AG04450 (cell line): ENCODE results near the gene TMEM198. TPM values are rescaled to one million over a fixed set of nuclear protein-coding genes. Genes with fewer than 3 reads are reported as not detected.

Source experiments
- CTCF ChIA-PET: fragments of 300-600, 350-600 bp; formaldehyde crosslinking; extraction: SDS; loops from one replicate; lab custom pipeline; 2022; ENCODE audit warnings: antibody characterized with exemption, inconsistent platforms; lab: Charles Lee
- POLR2A ChIA-PET: fragments of 350-600 bp; formaldehyde crosslinking; extraction: SDS; loops from one replicate; lab custom pipeline; 2021; ENCODE audit warnings: antibody characterized with exemption, inconsistent platforms; lab: Yijun Ruan, JAX
- DNase-seq: peaks from one replicate; pipeline ENCODE4 v3.0.0-alpha.2; 2011; ENCODE audit warnings: low read depth, low spot score
- H3K27ac ChIP-seq: one replicate; pipeline ENCODE4 v1.5.1; 2012; ENCODE audit warnings: low read depth, low read length, control low read depth
- H3K27me3 ChIP-seq: one replicate; pipeline ENCODE4 v1.6.0; 2012; ENCODE audit warnings: low read length; ENCODE audit not compliant: control insufficient read depth, insufficient read depth
- H3K4me3 ChIP-seq: 2 replicates; pipeline ENCODE4 v1.5.1; 2011; ENCODE audit warnings: mild to moderate bottlenecking, low read depth, low read length, control low read depth
- H3K9me3 ChIP-seq: 2 replicates; pipeline ENCODE4 v1.5.1; 2012; ENCODE audit warnings: low read length; ENCODE audit not compliant: control insufficient read depth, insufficient read depth
- CTCF ChIP-seq: IDR thresholded peaks from 2 replicates; pipeline ENCODE4 v1.5.1; 2011; ENCODE audit warnings: low read depth, low read length, control low read depth, inconsistent platforms
- polyA plus RNA-seq: library from polyadenylated mRNA; depleted of rRNA; stranded (reverse); fragments of >200 nt; gene quantifications from 2 replicates; pipeline ENCODE4 v1.2.3, GENCODE V29; 2011

The TMEM198 gene
- polyA plus RNA-seq, 1 experiment = 0.83 TPM

DNA sequence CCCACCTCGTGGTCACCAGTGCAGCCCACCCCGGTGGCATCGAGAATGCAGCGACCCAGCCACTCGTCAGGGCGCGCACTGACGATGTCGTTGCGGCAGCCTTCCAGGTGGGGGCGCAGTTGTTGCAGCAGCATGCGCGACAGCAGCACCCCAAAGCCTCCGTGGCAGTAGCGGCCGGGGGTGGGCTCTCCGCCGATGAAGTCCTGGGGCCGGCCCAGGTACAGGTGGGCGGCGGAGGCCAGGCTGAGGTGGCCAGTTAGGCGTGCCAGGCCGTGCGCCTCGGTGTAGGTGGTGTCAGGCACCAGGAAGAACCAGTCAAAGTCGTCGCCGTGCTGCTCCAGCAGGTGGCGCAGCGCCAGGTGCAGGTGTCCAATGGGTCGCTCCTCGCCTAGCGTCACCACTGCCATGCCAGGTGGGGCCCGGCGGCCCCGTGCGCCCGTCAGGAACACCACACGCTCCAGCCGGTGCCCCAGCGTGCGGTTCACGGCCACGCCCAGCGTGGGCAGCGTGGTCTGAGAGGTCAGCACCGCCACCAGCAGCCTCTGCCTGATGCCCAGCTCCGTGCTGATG is 2.1 kb upstream of the TMEM198 start:
- Histone ChIP-seq H3K27ac (no peak overlapping the region), H3K4me3 (peak overlapping the region; percentile 23; the same call in 1 of the 2 replicates), H3K27me3 (no peaks in the 10 kb centered on the region), H3K9me3 (no peaks in the 10 kb centered on the region)
- peak; percentile 83 for TF ChIP-seq CTCF
- DNase-seq = no peak
- ChIA-PET CTCF (interaction anchor here (0.5 to 4.4 kb wide), 35 partner anchors 11 to 1157 kb away, joined by 3 to 43 read pairs (median 4); partner anchors contain the start of genes ASIC4, OBSL1 and STK11IP), POLR2A (no interaction called here)

DNA sequence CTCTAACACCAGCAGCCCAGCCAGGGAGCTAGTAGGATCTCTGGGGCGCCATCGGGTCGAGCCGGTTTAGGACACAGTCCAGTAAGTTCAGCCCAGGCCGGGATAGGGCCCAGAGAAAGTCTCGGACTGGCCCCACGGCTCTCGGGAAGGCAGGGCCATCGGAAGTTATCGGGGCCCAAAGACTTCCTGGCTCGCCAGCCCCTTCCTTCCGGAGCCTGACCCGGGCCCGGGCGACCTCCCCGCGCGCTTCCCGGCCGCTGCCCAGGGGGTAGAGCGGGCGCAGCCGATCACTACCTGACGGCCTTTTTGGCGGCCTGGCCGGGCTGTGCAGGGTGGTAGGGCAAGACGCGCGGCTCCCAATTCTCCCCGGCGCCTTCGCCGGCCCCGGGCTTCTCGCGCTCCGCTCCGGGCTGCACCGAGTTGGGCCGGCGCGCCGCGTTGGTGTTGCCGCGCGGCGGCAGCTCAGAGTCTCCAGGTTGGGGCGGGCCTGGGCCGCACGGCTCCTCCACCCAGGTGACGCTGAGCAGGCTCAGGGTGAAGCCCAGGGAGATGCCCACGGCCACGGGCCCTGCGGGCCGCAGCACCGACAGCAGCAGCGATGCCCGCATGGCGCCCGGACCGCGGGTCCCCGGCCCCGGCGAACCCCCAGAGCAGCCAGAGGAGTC is 765 bp upstream of the TMEM198 start:
- ChIA-PET POLR2A (interaction anchor here (1.2 to 1.6 kb wide), 4 partner anchors 9 to 55 kb away, joined by 5 to 10 read pairs (median 8); partner anchors contain the start of genes OBSL1 and STK11IP), CTCF (interaction anchor here (1.0 to 4.4 kb wide), 4 partner anchors 17 to 101 kb away, joined by 5 to 30 read pairs (median 6); no protein-coding TSS in a partner anchor)
- Histone ChIP-seq H3K27ac (peak overlapping the region; percentile 78), H3K9me3 (no peaks in the 10 kb centered on the region; the same call in 1 of the 2 replicates), H3K4me3 (peak overlapping the region; percentile 75), H3K27me3 (no peaks in the 10 kb centered on the region)
- TF ChIP-seq CTCF = no peak
- DNase-seq = no peak

- no peaks in the 10 kb centered on the region for H3K27me3 ChIP-seq
- peak overlapping the region; percentile 59 for H3K4me3 ChIP-seq
- TF ChIP-seq CTCF = no peak
- H3K9me3 ChIP-seq = no peaks in the 10 kb centered on the region; the same call in 1 of the 2 replicates
- POLR2A ChIA-PET = interaction anchor here (1.5 kb wide), 2 partner anchors 8 to 27 kb away, joined by 7 to 10 read pairs; partner anchors contain the start of gene OBSL1
- H3K27ac ChIP-seq = no peak overlapping the region
- CTCF ChIA-PET = interaction anchor here (1.0 to 4.4 kb wide), 3 partner anchors 15 to 49 kb away, joined by 3 to 30 read pairs (median 4); no protein-coding TSS in a partner anchor
- no peak for DNase-seq
Measured at GRCh38 chr2:219544567-219544966, 739 bp downstream of the TMEM198 start.

GRCh38 chr2:219545295-219545942 is 1.6 kb downstream of the TMEM198 start:
- Histone ChIP-seq H3K27ac (no peak overlapping the region), H3K9me3 (no peaks in the 10 kb centered on the region; the same call in 1 of the 2 replicates), H3K27me3 (no peaks in the 10 kb centered on the region), H3K4me3 (no peak overlapping the region)
- TF ChIP-seq CTCF = no peak
- DNase-seq = no peak
- CTCF ChIA-PET = interaction anchor here (1.0 to 4.4 kb wide), 3 partner anchors 15 to 26 kb away, joined by 3 to 30 read pairs (median 4); partner anchors contain the start of gene OBSL1
- POLR2A ChIA-PET = no interaction called here
